Measurements from ENCODE around the gene IMMP2L. TPM values are rescaled to one million over a fixed set of nuclear protein-coding genes. Genes with fewer than 3 reads are reported as not detected.

IMMP2L gene
- total RNA-seq, 1 donor from 2014 or later: 17.8 TPM

DNA sequence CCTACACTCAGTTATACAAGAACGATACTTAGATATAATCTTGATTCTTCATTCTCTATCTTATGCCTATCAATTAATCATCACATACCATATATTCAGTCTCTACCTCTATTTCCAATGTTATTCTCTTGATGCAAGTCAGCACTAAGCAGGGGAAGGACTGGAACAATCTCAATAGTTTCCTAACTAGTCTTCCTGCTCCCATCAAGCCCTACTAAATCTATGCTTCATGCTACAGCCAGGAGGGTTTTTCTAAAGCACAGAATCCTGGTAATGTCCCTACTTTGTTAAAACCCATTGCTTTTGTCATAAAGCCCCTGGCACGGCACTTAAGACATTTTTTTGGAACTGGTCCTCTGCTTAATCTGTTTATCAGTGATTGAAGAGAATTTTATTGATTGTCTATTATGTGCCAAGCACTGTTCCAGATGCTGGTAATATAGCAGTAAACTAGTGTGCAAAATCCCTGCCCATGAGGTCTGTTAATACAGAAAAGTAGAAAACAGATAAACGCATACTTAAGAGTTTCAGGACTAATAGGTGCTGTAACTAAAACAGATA is 794.7 kb downstream of the IMMP2L start:
- intact Hi-C loops (cut with micrococcal nuclease): no loop called here
- no peaks in the 10 kb centered on the region for H3K27me3 ChIP-seq (ENCODE audit: low read depth)
- DNase-seq: no peak

GRCh38 chr7:110766864-110767263 is 795.4 kb downstream of the IMMP2L start:
- Histone ChIP-seq H3K9me3 (replicated peaks) (no peaks in the 10 kb centered on the region), H3K4me3 (no peak overlapping the region), H3K4me1 (peaks cover 11% of the 10 kb centered on the region), H3K27me3 (ENCODE audit: low read depth) (no peaks in the 10 kb centered on the region), H3K27ac (replicated peaks) (no peak overlapping the region), H3K36me3 (no peaks in the 10 kb centered on the region)
- no peak for DNase-seq
- TF ChIP-seq, protein P1, sequence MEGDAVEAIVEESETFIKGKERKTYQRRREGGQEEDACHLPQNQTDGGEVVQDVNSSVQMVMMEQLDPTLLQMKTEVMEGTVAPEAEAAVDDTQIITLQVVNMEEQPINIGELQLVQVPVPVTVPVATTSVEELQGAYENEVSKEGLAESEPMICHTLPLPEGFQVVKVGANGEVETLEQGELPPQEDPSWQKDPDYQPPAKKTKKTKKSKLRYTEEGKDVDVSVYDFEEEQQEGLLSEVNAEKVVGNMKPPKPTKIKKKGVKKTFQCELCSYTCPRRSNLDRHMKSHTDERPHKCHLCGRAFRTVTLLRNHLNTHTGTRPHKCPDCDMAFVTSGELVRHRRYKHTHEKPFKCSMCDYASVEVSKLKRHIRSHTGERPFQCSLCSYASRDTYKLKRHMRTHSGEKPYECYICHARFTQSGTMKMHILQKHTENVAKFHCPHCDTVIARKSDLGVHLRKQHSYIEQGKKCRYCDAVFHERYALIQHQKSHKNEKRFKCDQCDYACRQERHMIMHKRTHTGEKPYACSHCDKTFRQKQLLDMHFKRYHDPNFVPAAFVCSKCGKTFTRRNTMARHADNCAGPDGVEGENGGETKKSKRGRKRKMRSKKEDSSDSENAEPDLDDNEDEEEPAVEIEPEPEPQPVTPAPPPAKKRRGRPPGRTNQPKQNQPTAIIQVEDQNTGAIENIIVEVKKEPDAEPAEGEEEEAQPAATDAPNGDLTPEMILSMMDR (IDR thresholded peaks at IDR 0.05; ENCODE audit: borderline replicate concordance): no peak
- intact Hi-C loops (cut with micrococcal nuclease): no loop called here

More for the DNA sequence above, 794.7 kb downstream of the IMMP2L start:
- Histone ChIP-seq H3K9me3 (replicated peaks) (no peaks in the 10 kb centered on the region), H3K27ac (replicated peaks) (no peak overlapping the region), H3K4me3 (no peak overlapping the region), H3K36me3 (no peaks in the 10 kb centered on the region), H3K4me1 (peaks cover 7% of the 10 kb centered on the region)
- TF ChIP-seq, protein P1 (IDR thresholded peaks at IDR 0.05; ENCODE audit: borderline replicate concordance): no peak

DNA sequence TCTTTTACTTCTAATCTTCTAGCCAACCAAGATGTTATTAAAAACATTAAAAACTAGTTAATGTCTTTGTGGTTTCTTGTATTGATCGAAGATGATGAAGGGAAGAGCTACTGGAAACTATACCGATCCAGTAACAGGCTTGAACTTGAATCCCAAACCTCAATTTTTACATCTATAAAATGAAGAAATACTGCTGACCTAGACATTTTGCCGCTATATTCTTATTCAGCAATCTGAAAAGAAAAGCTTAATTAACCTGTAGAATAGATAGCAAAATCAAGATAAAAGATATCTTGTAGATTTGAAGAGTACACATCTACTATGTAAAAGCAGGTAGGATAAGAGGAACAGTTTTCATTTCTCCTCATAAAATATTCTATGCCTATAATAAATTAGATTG is 797.4 kb downstream of the IMMP2L start:
- H3K27me3 ChIP-seq (ENCODE audit: low read depth): no peaks in the 10 kb centered on the region
- TF ChIP-seq, protein P1 (IDR thresholded peaks at IDR 0.05; ENCODE audit: borderline replicate concordance): no peak
- H3K27ac ChIP-seq (replicated peaks): no peak overlapping the region
- intact Hi-C loops (cut with micrococcal nuclease): no loop called here
- H3K9me3 ChIP-seq (replicated peaks): no peaks in the 10 kb centered on the region
- peaks cover 11% of the 10 kb centered on the region for H3K4me1 ChIP-seq
- DNase-seq: no peak
- no peaks in the 10 kb centered on the region for H3K36me3 ChIP-seq
- no peak overlapping the region for H3K4me3 ChIP-seq

GRCh38 chr7:110762546-110763225 is 799.6 kb downstream of the IMMP2L start:
- Histone ChIP-seq H3K36me3 (no peaks in the 10 kb centered on the region), H3K4me1 (peaks cover 11% of the 10 kb centered on the region), H3K4me3 (no peak overlapping the region), H3K9me3 (replicated peaks) (no peaks in the 10 kb centered on the region), H3K27ac (replicated peaks) (no peak overlapping the region), H3K27me3 (ENCODE audit: low read depth) (no peaks in the 10 kb centered on the region)
- no peak for DNase-seq
- TF ChIP-seq, protein P1 (IDR thresholded peaks at IDR 0.05; ENCODE audit: borderline replicate concordance): no peak
- intact Hi-C loops (cut with micrococcal nuclease): no loop called here

GRCh38 chr7:110760341-110760740 is 802.0 kb downstream of the IMMP2L start:
- no peaks in the 10 kb centered on the region for H3K27me3 ChIP-seq (ENCODE audit: low read depth)
- no peaks in the 10 kb centered on the region for H3K9me3 ChIP-seq (replicated peaks)
- H3K4me3 ChIP-seq: no peak overlapping the region

More at GRCh38 chr7:110760341-110760740, 802.0 kb downstream of the IMMP2L start:
- Histone ChIP-seq H3K4me1 (peaks cover 11% of the 10 kb centered on the region), H3K27ac (replicated peaks) (no peak overlapping the region), H3K36me3 (no peaks in the 10 kb centered on the region)
- intact Hi-C loops (cut with micrococcal nuclease): no loop called here
- DNase-seq: no peak
- TF ChIP-seq, protein P1 (IDR thresholded peaks at IDR 0.05; ENCODE audit: borderline replicate concordance): no peak

Measured in left ventricle myocardium inferior (tissue), 1 donor.